Lung (tissue), 12 donors: ENCODE measurements around the gene NLRP1. TPM values are rescaled to one million over a fixed set of nuclear protein-coding genes. Genes with fewer than 3 reads are reported as not detected.

Source experiments
- ATAC-seq: fragments of 200-7000 bp; cut with Tn5 transposase; one replicate; pipeline ENCODE4 v1.9.1; 2020; ENCODE audit warnings: moderate number of reproducible peaks; ENCODE audit not compliant: insufficient read depth, low FRiP score
- DNase-seq, 3 donors: peaks; one replicate each; pipeline ENCODE4 v3.0.0-alpha.2; 2013 to 2017
- H3K27ac ChIP-seq, 2 donors: one replicate each; pipeline ENCODE4 v1.5.1; 2013; ENCODE audit warnings: mild to moderate bottlenecking in 2 of 2, moderate library complexity in 2 of 2, control low read depth in 1 of 2, inconsistent platforms in 1 of 2, low read depth in 1 of 2, low read length in 1 of 2
- H3K27me3 ChIP-seq, 3 donors: one replicate each; pipeline ENCODE4 v1.5.1; 2013; ENCODE audit warnings: low read length in 2 of 3; ENCODE audit not compliant: control insufficient read depth in 3 of 3, insufficient read depth in 3 of 3
- H3K36me3 ChIP-seq, 4 donors: one replicate each; pipeline ENCODE4 v1.5.1; 2013; ENCODE audit warnings: low read length in 4 of 4, mild to moderate bottlenecking in 1 of 4, moderate library complexity in 1 of 4; ENCODE audit not compliant: control insufficient read depth in 4 of 4, insufficient read depth in 4 of 4
- H3K4me1 ChIP-seq, 5 donors: one replicate each; pipeline ENCODE4 v1.5.1; 2013; ENCODE audit warnings: low read length in 5 of 5, mild to moderate bottlenecking in 2 of 5, moderate library complexity in 1 of 5; ENCODE audit not compliant: control insufficient read depth in 5 of 5, insufficient read depth in 5 of 5
- H3K4me3 ChIP-seq: one replicate; pipeline ENCODE4 v1.5.1; 2013; ENCODE audit warnings: mild to moderate bottlenecking, control low read depth, moderate library complexity
- H3K9ac ChIP-seq, 2 donors: one replicate each; pipeline ENCODE4 v1.5.1; 2013; ENCODE audit warnings: low read length in 2 of 2, control low read depth in 1 of 2; ENCODE audit not compliant: insufficient read depth in 1 of 2
- H3K9me3 ChIP-seq, 4 donors: one replicate each; pipeline ENCODE4 v1.5.1; 2013; ENCODE audit warnings: low read length in 3 of 4, mild to moderate bottlenecking in 1 of 4, moderate library complexity in 1 of 4; ENCODE audit not compliant: control insufficient read depth in 4 of 4, insufficient read depth in 3 of 4
- WGBS, 2 donors: extraction: QIAGEN DNeasy Blood & Tissue Kit; methylation state at CpG; one replicate each; pipeline ENCODE4 v1.1.7; 2013; 5-methylcytosine and 5-hydroxymethylcytosine counted together
- polyA plus RNA-seq, 2 donors: library from polyadenylated mRNA; stranded (reverse); fragments of 200-250 nt; gene quantifications; one replicate each; pipeline ENCODE4 v1.2.1, GENCODE V29; 2013
- total RNA-seq, 2 donors: library from RNA; depleted of rRNA in 1 of 2; stranded (reverse); fragments of >200 nt in 1 of 2; gene quantifications; one replicate each; pipeline ENCODE4 v1.2.1, GENCODE V29; 2014 to 2021
- TF ChIP-seq, protein P1 (sequence below): IDR thresholded peaks from 2 replicates; pipeline ENCODE4 v1.5.1; 2012; ENCODE audit warnings: mild to moderate bottlenecking; ENCODE audit errors: control extremely low read depth, extremely low read depth
- donor health status: control.
- donor health status: control.
- donor health status: Bipolar disorder and iron deficiency.
- donor health status: healthy.
- donor health status: DM: yes; HTN: yes; CAD: no.

The NLRP1 gene
- total and polyA plus RNA-seq, 4 donors, result 14.5 to 33.1 (median 25.2) TPM

DNA sequence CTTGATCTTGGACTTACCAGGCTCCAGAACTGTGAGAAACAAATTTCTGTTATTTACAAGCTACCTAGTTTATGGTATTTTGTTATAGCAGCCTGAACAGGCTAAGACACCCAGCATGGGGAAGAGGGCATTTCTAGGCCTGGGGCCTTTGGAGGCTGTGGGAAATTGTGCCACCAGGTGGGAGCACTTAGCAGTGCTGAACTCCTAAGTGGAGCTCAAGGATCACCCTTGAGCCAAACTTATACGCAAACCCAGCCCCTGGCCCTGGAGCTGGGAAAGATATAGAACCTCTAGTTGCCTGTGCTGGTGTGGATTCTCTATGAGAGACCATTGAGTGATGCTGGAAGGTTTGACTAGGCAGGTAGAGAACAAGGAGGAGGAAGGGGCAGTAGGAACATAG, 61.8 kb downstream of the NLRP1 start:
- Histone ChIP-seq H3K9ac (no peak overlapping the region), H3K4me3 (no peak overlapping the region), H3K27me3 (no peaks in the 10 kb centered on the region), H3K9me3 (no peaks in the 10 kb centered on the region), H3K27ac (no peak overlapping the region), H3K4me1 (peaks cover 0 to 2% (median 0%) of the 10 kb centered on the region in 5 donors), H3K36me3 (peaks cover 0 to 23% (median 0%) of the 10 kb centered on the region in 4 donors)
- no peak for ATAC-seq
- WGBS, 2 donors, result 85 to 100% methylated on average over 1 of the region's 1 CpG
- TF ChIP-seq, protein P1, sequence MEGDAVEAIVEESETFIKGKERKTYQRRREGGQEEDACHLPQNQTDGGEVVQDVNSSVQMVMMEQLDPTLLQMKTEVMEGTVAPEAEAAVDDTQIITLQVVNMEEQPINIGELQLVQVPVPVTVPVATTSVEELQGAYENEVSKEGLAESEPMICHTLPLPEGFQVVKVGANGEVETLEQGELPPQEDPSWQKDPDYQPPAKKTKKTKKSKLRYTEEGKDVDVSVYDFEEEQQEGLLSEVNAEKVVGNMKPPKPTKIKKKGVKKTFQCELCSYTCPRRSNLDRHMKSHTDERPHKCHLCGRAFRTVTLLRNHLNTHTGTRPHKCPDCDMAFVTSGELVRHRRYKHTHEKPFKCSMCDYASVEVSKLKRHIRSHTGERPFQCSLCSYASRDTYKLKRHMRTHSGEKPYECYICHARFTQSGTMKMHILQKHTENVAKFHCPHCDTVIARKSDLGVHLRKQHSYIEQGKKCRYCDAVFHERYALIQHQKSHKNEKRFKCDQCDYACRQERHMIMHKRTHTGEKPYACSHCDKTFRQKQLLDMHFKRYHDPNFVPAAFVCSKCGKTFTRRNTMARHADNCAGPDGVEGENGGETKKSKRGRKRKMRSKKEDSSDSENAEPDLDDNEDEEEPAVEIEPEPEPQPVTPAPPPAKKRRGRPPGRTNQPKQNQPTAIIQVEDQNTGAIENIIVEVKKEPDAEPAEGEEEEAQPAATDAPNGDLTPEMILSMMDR, result no peak
- no peak for DNase-seq

DNA sequence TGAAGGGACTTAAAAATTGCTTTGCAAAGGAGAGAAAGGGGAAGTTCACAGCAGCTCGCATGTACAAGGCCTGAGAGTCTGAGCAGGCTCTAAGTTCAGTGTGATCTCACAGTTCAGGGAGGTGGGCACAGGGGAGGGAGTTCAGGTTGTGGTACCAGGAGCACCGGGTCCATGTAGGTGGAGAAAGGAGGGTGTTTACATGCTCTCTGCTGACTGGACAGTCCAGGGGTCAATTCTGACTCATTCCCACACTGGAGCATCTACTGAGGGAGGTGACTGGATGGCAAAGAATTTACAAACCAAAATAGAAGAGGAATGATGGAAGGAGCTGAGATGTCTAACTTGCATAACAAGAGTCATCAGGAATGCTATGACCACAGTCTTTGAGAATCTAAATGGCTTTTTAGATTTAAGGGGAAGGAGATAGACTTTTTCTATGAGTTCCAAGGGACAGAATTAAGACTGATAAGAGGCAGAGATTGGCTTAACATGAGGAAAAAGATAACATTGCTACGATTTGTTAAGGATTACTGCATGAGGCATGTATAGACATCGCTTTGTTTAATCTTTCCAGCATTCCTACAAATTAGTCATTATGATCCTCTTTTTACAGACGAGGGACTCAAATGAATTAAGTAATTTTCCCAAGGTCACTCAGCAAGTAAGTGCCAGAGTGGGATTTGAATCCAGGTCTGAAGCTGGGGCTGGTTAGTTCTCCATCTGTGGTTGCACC, 68.1 kb downstream of the NLRP1 start:
- peak overlapping the region in 1 of 2 donors; percentile 39 for H3K27ac ChIP-seq
- H3K4me3 ChIP-seq, result no peak overlapping the region
- H3K9me3 ChIP-seq, result no peaks in the 10 kb centered on the region
- DNase-seq (no peak), ATAC-seq (peak; percentile 41)
- H3K9ac ChIP-seq, result no peak overlapping the region
- H3K4me1 ChIP-seq, result peaks cover 0 to 4% (median 0%) of the 10 kb centered on the region in 5 donors
- TF ChIP-seq, protein P1, result no peak
- peaks cover 0 to 11% (median 0%) of the 10 kb centered on the region in 4 donors for H3K36me3 ChIP-seq
- WGBS, 2 donors, result 65 to 78% methylated on average over 5 of the region's 5 CpGs
- peaks cover 0 to 2% (median 0%) of the 10 kb centered on the region in 3 donors for H3K27me3 ChIP-seq

DNA sequence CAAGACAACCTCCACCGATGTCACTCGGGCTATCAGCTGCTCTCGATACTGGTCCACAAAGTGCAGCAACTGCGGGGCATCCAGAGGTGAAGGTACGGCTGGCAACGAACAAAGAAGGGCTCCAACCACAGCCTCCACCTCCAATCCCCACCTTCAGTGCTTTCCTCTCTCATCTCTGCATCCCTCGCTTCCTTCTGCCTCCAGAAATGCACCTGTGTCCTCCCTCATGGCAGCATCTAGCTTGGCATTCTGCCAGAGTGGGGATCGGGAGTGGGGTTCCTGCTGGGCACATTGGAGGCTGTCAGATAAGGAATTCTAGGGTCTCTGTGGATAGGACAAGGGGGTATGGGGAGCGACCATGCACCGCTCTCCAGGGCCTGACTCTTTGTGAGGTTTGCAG, 69.3 kb downstream of the NLRP1 start:
- Histone ChIP-seq H3K9me3 (no peaks in the 10 kb centered on the region), H3K36me3 (peaks cover 0 to 9% (median 0%) of the 10 kb centered on the region in 4 donors), H3K9ac (no peak overlapping the region), H3K4me3 (no peak overlapping the region), H3K4me1 (peaks cover 0 to 4% (median 0%) of the 10 kb centered on the region in 5 donors), H3K27ac (no peak overlapping the region), H3K27me3 (peaks cover 0 to 2% (median 0%) of the 10 kb centered on the region in 3 donors)
- ATAC-seq, result no peak
- TF ChIP-seq, protein P1, result no peak
- no peak for DNase-seq
- 95 to 97% methylated on average over 10 of the region's 10 CpGs for WGBS, 2 donors
